ENCODE results near the gene MAP3K12. TPM values are rescaled to one million over a fixed set of nuclear protein-coding genes. Genes with fewer than 3 reads are reported as not detected.
"Not testable (repeated sequence)": the region's sequence is repeated elsewhere in the genome, so short reads cannot be mapped to it uniquely, and the experiment has no call there.

Gene MAP3K12
- total and polyA plus RNA-seq, 2 of the 8 experiments (the other 6 are each of a cell fraction or from before 2014, with no cell fraction given), result 23.4 to 42.7 TPM

- FAIRE-seq; H3K23ac ChIP-seq (ENCODE audit: insufficient read length); H2AFZ ChIP-seq (ENCODE audit: low read length); H2BK5ac ChIP-seq (ENCODE audit: low read depth, low read length); DNase-seq (ENCODE audit: low read depth in 1 of 2, low spot score in 2 of 2); H4K20me1 ChIP-seq (replicated peaks in 1 of 2; ENCODE audit: control insufficient read depth in 1 of 2, insufficient read depth in 2 of 2, low read length in 2 of 2); H2AK5ac ChIP-seq (ENCODE audit: low read depth, low read length); H2BK12ac ChIP-seq (ENCODE audit: low read depth, low read length); H2BK15ac ChIP-seq (ENCODE audit: low read length); H4K8ac ChIP-seq (ENCODE audit: extremely low read depth, insufficient read depth, low read length); H3K23me2 ChIP-seq (ENCODE audit: low read depth, low read length); H4K91ac ChIP-seq (replicated peaks; ENCODE audit: insufficient read length, low read length); H2BK20ac ChIP-seq (ENCODE audit: low read length); H3K4me1 ChIP-seq (replicated peaks in 1 of 4; ENCODE audit: control insufficient read depth in 3 of 4, insufficient read depth in 4 of 4, low read length in 3 of 4); H3K79me2 ChIP-seq (ENCODE audit: control insufficient read depth in 1 of 2, insufficient read depth in 2 of 2, low read length in 2 of 2); H4K5ac ChIP-seq (ENCODE audit: insufficient read length, low read depth, low read length); H3K9ac ChIP-seq (replicated peaks in 1 of 4; ENCODE audit: extremely low read depth in 1 of 4, low read depth in 3 of 4, low read length in 3 of 4); H3K79me1 ChIP-seq (ENCODE audit: low read depth, low read length); H3K4me3 ChIP-seq (ENCODE audit: extremely low read depth in 1 of 4, insufficient read depth in 2 of 4, low read depth in 3 of 4, low read length in 4 of 4); H2BK120ac ChIP-seq (replicated peaks; ENCODE audit: low read depth, low read length); H3K9me3 ChIP-seq (ENCODE audit: insufficient read depth in 2 of 2, low read depth in 1 of 2, low read length in 1 of 2); H3K18ac ChIP-seq (ENCODE audit: extremely low read depth, low read length); H3K14ac ChIP-seq (ENCODE audit: insufficient read length); H3K27ac ChIP-seq (ENCODE audit: low read depth, low read length); H3K56ac ChIP-seq (replicated peaks; ENCODE audit: insufficient read length, low read depth, low read length); H3K27me3 ChIP-seq (replicated peaks in 1 of 4; ENCODE audit: control insufficient read depth in 3 of 4, extremely low read depth in 1 of 4, insufficient read depth in 3 of 4, low read length in 3 of 4); H3K4ac ChIP-seq (replicated peaks; ENCODE audit: insufficient read length, low read depth, low read length): not testable (repeated sequence)
- peaks cover 0 to 20% (median 12%) of the 10 kb centered on the region in 4 experiments; a peak in 4 of 8 replicates for H3K36me3 ChIP-seq (ENCODE audit: control insufficient read depth in 2 of 4, insufficient read depth in 4 of 4, low read length in 3 of 4)
- POLR2A ChIA-PET (ENCODE audit: partially characterized antibody), result interaction anchor here (0.8 to 57.6 kb wide), 3 partner anchors 9 to 49 kb away, joined by 3 to 3397 read pairs (median 15); partner anchors contain the start of genes MAP3K12, NPFF and TARBP2
- 96% methylated on average over 11 of the region's 11 CpGs; no CpG with 5 or more reads in 1 of the 2 experiments for WGBS, 2 experiments (ENCODE audit: extremely low coverage in 1 of 2, insufficient coverage in 1 of 2, insufficient read length in 1 of 2, insufficient replicate concordance in 2 of 2, low coverage in 1 of 2, low lambda C conversion rate in 2 of 2, missing lambda C conversion rate in 1 of 2)
- H3K4me2 ChIP-seq (ENCODE audit: insufficient read depth in 1 of 2, low read depth in 2 of 2, low read length in 2 of 2), result peak overlapping the region in 1 of 2 experiments; percentile 90; a peak in 1 of 4 replicates
- CTCF ChIA-PET (ENCODE audit: partially characterized antibody), result interaction anchor here (0.6 to 1.2 kb wide), 3 partner anchors 10 to 92 kb away, joined by 3 to 6 read pairs (median 3); no protein-coding TSS in a partner anchor
Measured at GRCh38 chr12:53444593-53445325, 54.5 kb downstream of the MAP3K12 start.
